NOMO-1 (cell line): ENCODE results near the gene PACRG.

ENCODE experiments used
- DNase-seq, 2 experiments: peaks; one replicate each; lab custom pipeline; 2025; ENCODE audit not compliant: unreplicated experiment in 2 of 2; lab: John Stamatoyannopoulos, UW

The PACRG gene

GRCh38 chr6:163255265-163255664, 527.5 kb downstream of the PACRG start:
- no peak for DNase-seq

- no peak for DNase-seq
These were observed 531.9 kb downstream of the PACRG start for GRCh38 chr6:163259689-163260088.

GRCh38 chr6:163260111-163260895, 532.5 kb downstream of the PACRG start:
- DNase-seq, result peak in 1 of 2 experiments; percentile 65

GRCh38 chr6:163260911-163261310, 533.1 kb downstream of the PACRG start:
- DNase-seq, result no peak

- DNase-seq, result no peak
These were observed 533.6 kb downstream of the PACRG start for GRCh38 chr6:163261361-163261760.

- no peak for DNase-seq
These were observed 534.3 kb downstream of the PACRG start for GRCh38 chr6:163262080-163262479.

- no peak for DNase-seq
These were observed 535.4 kb downstream of the PACRG start for GRCh38 chr6:163263196-163263595.

- DNase-seq, result no peak
These were observed 536.4 kb downstream of the PACRG start for GRCh38 chr6:163263998-163264661.

GRCh38 chr6:163264662-163265035, 536.9 kb downstream of the PACRG start:
- DNase-seq, result no peak

- DNase-seq, result no peak
These were observed 553.9 kb downstream of the PACRG start for GRCh38 chr6:163281634-163282033.

GRCh38 chr6:163282672-163283071, 554.9 kb downstream of the PACRG start:
- no peak for DNase-seq

GRCh38 chr6:163284151-163284550, 556.4 kb downstream of the PACRG start:
- DNase-seq, result no peak

GRCh38 chr6:163285691-163286090, 557.9 kb downstream of the PACRG start:
- DNase-seq, result no peak

- no peak for DNase-seq
These were observed 559.9 kb downstream of the PACRG start for GRCh38 chr6:163287626-163288025.

GRCh38 chr6:163288066-163288465, 560.3 kb downstream of the PACRG start:
- no peak for DNase-seq

GRCh38 chr6:163288915-163289314, 561.1 kb downstream of the PACRG start:
- DNase-seq, result no peak

- no peak for DNase-seq
These were observed 561.7 kb downstream of the PACRG start for GRCh38 chr6:163289447-163289846.

GRCh38 chr6:163290545-163291274, 562.9 kb downstream of the PACRG start:
- no peak for DNase-seq

GRCh38 chr6:163291622-163292021, 563.8 kb downstream of the PACRG start:
- DNase-seq, result no peak

- no peak for DNase-seq
These were observed 565.5 kb downstream of the PACRG start for GRCh38 chr6:163293286-163293685.

GRCh38 chr6:163294734-163295133, 567.0 kb downstream of the PACRG start:
- no peak for DNase-seq
